ENCODE results near the gene URB1.
A peak's percentile ranks its signal among the peaks of the same experiment; 100 is the strongest.

The URB1 gene

GRCh38 chr21:32278518-32279376 lies 114.1 kb downstream of the URB1 start, which contains the start of gene MIS18A:
TSS of gene MIS18A (minus strand) at chr21:32279049. CDS start at chr21:32279014, 35 bp downstream.
- Histone ChIP-seq H3K79me2 (ENCODE audit: insufficient read depth, low read length) (peaks cover 36% of the 10 kb centered on the region), H3K4me2 (ENCODE audit: low read depth, low read length, poor library complexity, severe bottlenecking) (peak within 1 kb of the TSS; percentile 87), H4K20me1 (ENCODE audit: low read depth, low read length) (no peaks in the 10 kb centered on the region), H3K9me2 (replicated peaks; ENCODE audit: insufficient read depth, low read length) (no peaks in the 10 kb centered on the region), H3K9ac (ENCODE audit: low read length) (peak within 1 kb of the TSS; percentile 82), H3K27me3 (ENCODE audit: low read length) (no peaks in the 10 kb centered on the region), H3K4me3 (ENCODE audit: insufficient read depth, low read length, poor library complexity, severe bottlenecking) (peak within 1 kb of the TSS; percentile 72), H3K36me3 (ENCODE audit: low read length) (no peaks in the 10 kb centered on the region), H3F3A (ENCODE audit: insufficient read depth) (no peaks in the 10 kb centered on the region), H2AFZ (ENCODE audit: low read depth, low read length, severe bottlenecking) (peak within 1 kb of the TSS; percentile 83), H3K27ac (ENCODE audit: low read depth, low read length) (peak within 1 kb of the TSS; percentile 62), H3K9me3 (ENCODE audit: insufficient read depth, low read length) (no peaks in the 10 kb centered on the region)
- TF ChIP-seq CTCF (IDR thresholded peaks at IDR 0.05; ENCODE audit: insufficient read depth, low read length, poor library complexity, severe bottlenecking) (no peak), EZH2phosphoT487 (conservative IDR thresholded peaks at IDR 0.05; ENCODE audit: low read length) (no peak)

- Histone ChIP-seq H2AFZ (ENCODE audit: low read depth, low read length, severe bottlenecking) (peak overlapping the region; percentile 83), H4K20me1 (ENCODE audit: low read depth, low read length) (no peaks in the 10 kb centered on the region), H3K4me3 (ENCODE audit: insufficient read depth, low read length, poor library complexity, severe bottlenecking) (peak overlapping the region; percentile 72), H3K36me3 (ENCODE audit: low read length) (no peaks in the 10 kb centered on the region), H3F3A (ENCODE audit: insufficient read depth) (no peaks in the 10 kb centered on the region), H3K9me3 (ENCODE audit: insufficient read depth, low read length) (no peaks in the 10 kb centered on the region), H3K27ac (ENCODE audit: low read depth, low read length) (peak overlapping the region; percentile 62), H3K79me2 (ENCODE audit: insufficient read depth, low read length) (peaks cover 36% of the 10 kb centered on the region), H3K4me2 (ENCODE audit: low read depth, low read length, poor library complexity, severe bottlenecking) (peak overlapping the region; percentile 68), H3K27me3 (ENCODE audit: low read length) (no peaks in the 10 kb centered on the region), H3K9ac (ENCODE audit: low read length) (peak overlapping the region; percentile 82), H3K9me2 (replicated peaks; ENCODE audit: insufficient read depth, low read length) (no peaks in the 10 kb centered on the region)
- no peak for TF ChIP-seq EZH2phosphoT487 (conservative IDR thresholded peaks at IDR 0.05; ENCODE audit: low read length)
- TF ChIP-seq CTCF (IDR thresholded peaks at IDR 0.05; ENCODE audit: insufficient read depth, low read length, poor library complexity, severe bottlenecking): no peak
Measured at GRCh38 chr21:32278103-32278502, 114.7 kb downstream of the URB1 start.

GRCh38 chr21:32276671-32277070 lies 116.1 kb downstream of the URB1 start:
- no peak for TF ChIP-seq CTCF (IDR thresholded peaks at IDR 0.05; ENCODE audit: insufficient read depth, low read length, poor library complexity, severe bottlenecking)
- no peak for TF ChIP-seq EZH2phosphoT487 (conservative IDR thresholded peaks at IDR 0.05; ENCODE audit: low read length)
- Histone ChIP-seq H3K4me3 (ENCODE audit: insufficient read depth, low read length, poor library complexity, severe bottlenecking) (no peak overlapping the region), H3K9me2 (replicated peaks; ENCODE audit: insufficient read depth, low read length) (no peaks in the 10 kb centered on the region), H4K20me1 (ENCODE audit: low read depth, low read length) (no peaks in the 10 kb centered on the region), H3K27ac (ENCODE audit: low read depth, low read length) (no peak overlapping the region), H3K79me2 (ENCODE audit: insufficient read depth, low read length) (peaks cover 42% of the 10 kb centered on the region), H2AFZ (ENCODE audit: low read depth, low read length, severe bottlenecking) (no peak overlapping the region), H3K4me2 (ENCODE audit: low read depth, low read length, poor library complexity, severe bottlenecking) (no peak overlapping the region), H3K36me3 (ENCODE audit: low read length) (0 out of 2 replicates have a peak, but pooled peaks cover 5% of the 10 kb centered on the region), H3K9me3 (ENCODE audit: insufficient read depth, low read length) (no peaks in the 10 kb centered on the region), H3F3A (ENCODE audit: insufficient read depth) (no peaks in the 10 kb centered on the region), H3K27me3 (ENCODE audit: low read length) (no peaks in the 10 kb centered on the region), H3K9ac (ENCODE audit: low read length) (no peak overlapping the region)
